H1 (cell line): ENCODE data around the gene RPS27A. TPM values are rescaled to one million over a fixed set of nuclear protein-coding genes. Genes with fewer than 3 reads are reported as not detected.

Experiments used
- CTCF ChIA-PET: fragments of 300-600 bp; sonication (Branson Sonifier 250); formaldehyde crosslinking; loops from one replicate; lab custom pipeline; 2021; ENCODE audit not compliant: partially characterized antibody; lab: Charles Lee
- POLR2A ChIA-PET: fragments of 300-600 bp; sonication (Branson Sonifier 250); formaldehyde crosslinking; loops from one replicate; lab custom pipeline; 2021; ENCODE audit warnings: inconsistent platforms; ENCODE audit not compliant: partially characterized antibody; lab: Charles Lee
- DNase-seq, 2 experiments: peaks; one replicate each; pipeline versions ENCODE4 v3.0.0 to v3.0.0-alpha.2; 2010 to 2022; ENCODE audit warnings: low spot score in 2 of 2, low read depth in 1 of 2, mixed read lengths in 1 of 2
- FAIRE-seq: peaks from 2 replicates; lab custom pipeline; 2011; peaks lifted over from hg19 to GRCh38; lab: Jason Lieb, UNC
- H2AFZ ChIP-seq: 2 replicates; pipeline ENCODE4 v1.8.1; 2012; ENCODE audit warnings: low read length, inconsistent platforms
- H2AK5ac ChIP-seq: 2 replicates; pipeline ENCODE4 v1.6.1; 2013; ENCODE audit warnings: low read depth, low read length
- H2BK120ac ChIP-seq: replicated peaks from 2 replicates; pipeline ENCODE3; 2013; ENCODE audit warnings: low read depth, low read length, inconsistent platforms
- H2BK12ac ChIP-seq: 2 replicates; pipeline ENCODE4 v1.6.1; 2013; ENCODE audit warnings: low read depth, low read length
- H2BK15ac ChIP-seq: 2 replicates; pipeline ENCODE4 v1.6.1; 2013; ENCODE audit warnings: low read length
- H2BK20ac ChIP-seq: 2 replicates; pipeline ENCODE4 v1.6.1; 2013; ENCODE audit warnings: low read length
- H2BK5ac ChIP-seq: 2 replicates; pipeline ENCODE4 v1.6.1; 2013; ENCODE audit warnings: low read depth, low read length
- H3K14ac ChIP-seq: 2 replicates; pipeline ENCODE4 v1.6.1; 2013; ENCODE audit warnings: inconsistent platforms; ENCODE audit not compliant: insufficient read length
- H3K18ac ChIP-seq: 2 replicates; pipeline ENCODE4 v1.6.1; 2013; ENCODE audit warnings: low read length; ENCODE audit errors: extremely low read depth
- H3K23ac ChIP-seq: 2 replicates; pipeline ENCODE4 v1.6.1; 2013; ENCODE audit warnings: inconsistent platforms; ENCODE audit not compliant: insufficient read length
- H3K23me2 ChIP-seq: 2 replicates; pipeline ENCODE4 v1.6.1; 2013; ENCODE audit warnings: low read depth, low read length
- H3K27ac ChIP-seq: 2 replicates; pipeline ENCODE4 v1.6.1; 2011; ENCODE audit warnings: low read depth, low read length, inconsistent platforms
- H3K27me3 ChIP-seq, 4 experiments: replicated peaks in 1 of 4; 1 replicate in 1 of 4; 2 replicates in 3 of 4; pipeline versions ENCODE4 v1.6.1 to v1.8.1; 2011 to 2013; ENCODE audit warnings: low read length in 3 of 4, mild to moderate bottlenecking in 3 of 4, inconsistent platforms in 2 of 4, mixed read lengths in 2 of 4, moderate library complexity in 1 of 4; ENCODE audit not compliant: control insufficient read depth in 3 of 4, insufficient read depth in 3 of 4; ENCODE audit errors: extremely low read depth in 1 of 4
- H3K36me3 ChIP-seq, 4 experiments: 2 replicates each; pipeline versions ENCODE4 v1.6.1 to v1.8.1; 2011 to 2013; ENCODE audit warnings: mild to moderate bottlenecking in 4 of 4, low read length in 3 of 4, moderate library complexity in 2 of 4, control low read depth in 1 of 4, inconsistent platforms in 1 of 4; ENCODE audit not compliant: insufficient read depth in 4 of 4, control insufficient read depth in 2 of 4
- H3K4ac ChIP-seq: replicated peaks from 2 replicates; pipeline ENCODE3; 2013; ENCODE audit warnings: low read length, low read depth, mixed read lengths, inconsistent platforms; ENCODE audit not compliant: insufficient read length
- H3K4me1 ChIP-seq, 4 experiments: replicated peaks in 1 of 4; 1 replicate in 1 of 4; 2 replicates in 3 of 4; pipeline versions ENCODE4 v1.6.1 to v1.8.1; 2011 to 2013; ENCODE audit warnings: low read length in 3 of 4, inconsistent platforms in 2 of 4, mixed read lengths in 1 of 4; ENCODE audit not compliant: insufficient read depth in 4 of 4, control insufficient read depth in 3 of 4
- H3K4me2 ChIP-seq, 2 experiments: 2 replicates each; pipeline versions ENCODE4 v1.6.1 to v1.8.1; 2011 to 2013; ENCODE audit warnings: low read depth in 2 of 2, low read length in 2 of 2, control low read depth in 1 of 2, inconsistent platforms in 1 of 2, mild to moderate bottlenecking in 1 of 2; ENCODE audit not compliant: insufficient read depth in 1 of 2
- H3K4me3 ChIP-seq, 4 experiments: fragments of 200-600, 300-600 bp in 1 of 4; sonication (generic), shearing (Covaris generic), sonication (Bioruptor Twin) in 1 of 4; 2 replicates each; pipeline versions ENCODE4 v1.5.1 to v1.8.1; 2011 to 2016; ENCODE audit warnings: low read length in 4 of 4, low read depth in 3 of 4, control low read depth in 2 of 4, inconsistent platforms in 2 of 4, mild to moderate bottlenecking in 2 of 4, mixed read lengths in 1 of 4, moderate library complexity in 1 of 4; ENCODE audit not compliant: insufficient read depth in 2 of 4; ENCODE audit errors: extremely low read depth in 1 of 4
- H3K56ac ChIP-seq: replicated peaks from 2 replicates; pipeline ENCODE3; 2013; ENCODE audit warnings: low read depth, mild to moderate bottlenecking, mixed read lengths, low read length, inconsistent platforms; ENCODE audit not compliant: insufficient read length
- H3K79me1 ChIP-seq: 2 replicates; pipeline ENCODE4 v1.6.1; 2013; ENCODE audit warnings: low read depth, low read length, control low read depth
- H3K79me2 ChIP-seq, 2 experiments: 2 replicates each; pipeline versions ENCODE4 v1.6.1 to v1.8.1; 2012 to 2013; ENCODE audit warnings: low read length in 2 of 2, mild to moderate bottlenecking in 2 of 2, inconsistent platforms in 1 of 2; ENCODE audit not compliant: insufficient read depth in 2 of 2, control insufficient read depth in 1 of 2
- H3K9ac ChIP-seq, 4 experiments: replicated peaks in 1 of 4; 1 replicate in 1 of 4; 2 replicates in 3 of 4; pipeline versions ENCODE4 v1.6.1 to v1.8.1; 2011 to 2013; ENCODE audit warnings: low read depth in 3 of 4, low read length in 3 of 4, control low read depth in 2 of 4, mild to moderate bottlenecking in 2 of 4, moderate library complexity in 2 of 4, inconsistent platforms in 1 of 4; ENCODE audit errors: extremely low read depth in 1 of 4
- H3K9me3 ChIP-seq, 2 experiments: 2 replicates each; pipeline versions ENCODE4 v1.6.1 to v1.8.1; 2012 to 2013; ENCODE audit warnings: mild to moderate bottlenecking in 2 of 2, moderate library complexity in 2 of 2, control low read depth in 1 of 2, inconsistent platforms in 1 of 2, low read depth in 1 of 2, low read length in 1 of 2, mixed read lengths in 1 of 2; ENCODE audit not compliant: insufficient read depth in 2 of 2
- H4K20me1 ChIP-seq, 2 experiments: replicated peaks in 1 of 2; 2 replicates each; pipeline versions ENCODE3 to v1.8.1; 2011 to 2013; ENCODE audit warnings: inconsistent platforms in 2 of 2, low read length in 2 of 2, mild to moderate bottlenecking in 1 of 2; ENCODE audit not compliant: insufficient read depth in 2 of 2, control insufficient read depth in 1 of 2
- H4K5ac ChIP-seq: 2 replicates; pipeline ENCODE4 v1.6.1; 2013; ENCODE audit warnings: low read length, low read depth, mixed read lengths, inconsistent platforms; ENCODE audit not compliant: insufficient read length
- H4K8ac ChIP-seq: 2 replicates; pipeline ENCODE4 v1.8.0; 2013; ENCODE audit warnings: mild to moderate bottlenecking, moderate library complexity, low read length, inconsistent platforms; ENCODE audit not compliant: insufficient read depth; ENCODE audit errors: extremely low read depth
- H4K91ac ChIP-seq: replicated peaks from 2 replicates; pipeline ENCODE3; 2013; ENCODE audit warnings: low read length, mixed read lengths, inconsistent platforms; ENCODE audit not compliant: insufficient read length
- E2F6 ChIP-seq: IDR thresholded peaks from 2 replicates; pipeline ENCODE4 v1.6.1; 2012; ENCODE audit warnings: inconsistent platforms
- EP300 ChIP-seq, 2 experiments: IDR thresholded peaks; 1 replicate in 1 of 2; 2 replicates in 1 of 2; pipeline ENCODE4 v1.6.1; 2011 to 2012; ENCODE audit warnings: low read depth in 2 of 2, low read length in 2 of 2, mild to moderate bottlenecking in 2 of 2, borderline replicate concordance in 1 of 2, inconsistent platforms in 1 of 2, moderate library complexity in 1 of 2
- GTF2F1 ChIP-seq: IDR thresholded peaks from 2 replicates; pipeline ENCODE4 v1.6.1; 2012; ENCODE audit warnings: low read depth, low read length, improper control_type of control experiment, borderline replicate concordance
- HDAC2 ChIP-seq, 2 experiments: fragments of 300-600 bp in 1 of 2; sonication (generic) in 1 of 2; IDR thresholded peaks; 2 replicates each; pipeline ENCODE4 v1.6.1; 2011 to 2012; ENCODE audit warnings: low read depth in 2 of 2, low read length in 2 of 2, mild to moderate bottlenecking in 2 of 2, moderate library complexity in 2 of 2, borderline replicate concordance in 1 of 2, inconsistent platforms in 1 of 2
- KDM1A ChIP-seq: fragments of 200-600, 300-600 bp; sonication (generic); IDR thresholded peaks from 2 replicates; pipeline ENCODE4 v1.7.1; 2016; ENCODE audit warnings: mild to moderate bottlenecking, low read length, borderline replicate concordance
- KDM4A ChIP-seq: IDR thresholded peaks from one replicate; pipeline ENCODE4 v1.7.1; 2012; ENCODE audit warnings: low read depth, mild to moderate bottlenecking, moderate library complexity, low read length, inconsistent platforms; ENCODE audit not compliant: severe bottlenecking
- RFX5 ChIP-seq: IDR thresholded peaks from 2 replicates; pipeline ENCODE4 v1.6.1; 2011; ENCODE audit warnings: low read depth, low read length, improper control_type of control experiment, borderline replicate concordance
- SIX5 ChIP-seq: IDR thresholded peaks from 2 replicates; pipeline ENCODE4 v1.6.1; 2011; ENCODE audit warnings: mild to moderate bottlenecking, low read depth, low read length
- TBP ChIP-seq: IDR thresholded peaks from 2 replicates; pipeline ENCODE4 v1.6.1; 2011; ENCODE audit warnings: low read depth, low read length, improper control_type of control experiment
- ZNF274 ChIP-seq: IDR thresholded peaks from 2 replicates; pipeline ENCODE4 v1.7.0; 2012; ENCODE audit warnings: low read length, borderline replicate concordance; ENCODE audit errors: extremely low read depth
- WGBS, 2 experiments: shearing (Covaris generic) in 1 of 2; methylation state at CpG; one replicate each; pipeline versions ENCODE4 v1.1.6 to v1.1.7; 2013 to 2015; ENCODE audit warnings: low lambda C conversion rate in 2 of 2, mixed read lengths in 2 of 2, inconsistent platforms in 1 of 2, low coverage in 1 of 2, missing lambda C conversion rate in 1 of 2; ENCODE audit not compliant: insufficient replicate concordance in 2 of 2, insufficient coverage in 1 of 2, insufficient read length in 1 of 2; ENCODE audit errors: extremely low coverage in 1 of 2, missing lambda C conversion rate in 1 of 2; 5-methylcytosine and 5-hydroxymethylcytosine counted together
- polyA plus RNA-seq, 7 experiments: library from polyadenylated mRNA; depleted of rRNA in 3 of 7; stranded (reverse) in 5 of 7; unstranded in 2 of 7; fragments of >200 nt in 5 of 7; fragments of 200-250 nt in 2 of 7; gene quantifications; 1 replicate in 5 of 7; 2 replicates in 1 of 7; 4 replicates in 1 of 7; pipeline versions ENCODE4 v1.2.1 to v1.2.3, GENCODE V29; 2011 to 2013; ENCODE audit warnings: missing spikeins in 2 of 7, mixed read lengths in 2 of 7
- total RNA-seq: library from RNA; stranded (reverse); fragmentation: NEBNext Ultra II Directional; extraction: Animal tissue kit (Norgen Biotek cat#: 25700); gene quantifications from 2 replicates; pipeline ENCODE4 v1.2.1, GENCODE V29; 2021

RPS27A gene
- total and polyA plus RNA-seq, 2 of the 8 experiments (the other 6 are each of a cell fraction or from before 2014, with no cell fraction given), result 1,431 to 1,682 TPM

DNA sequence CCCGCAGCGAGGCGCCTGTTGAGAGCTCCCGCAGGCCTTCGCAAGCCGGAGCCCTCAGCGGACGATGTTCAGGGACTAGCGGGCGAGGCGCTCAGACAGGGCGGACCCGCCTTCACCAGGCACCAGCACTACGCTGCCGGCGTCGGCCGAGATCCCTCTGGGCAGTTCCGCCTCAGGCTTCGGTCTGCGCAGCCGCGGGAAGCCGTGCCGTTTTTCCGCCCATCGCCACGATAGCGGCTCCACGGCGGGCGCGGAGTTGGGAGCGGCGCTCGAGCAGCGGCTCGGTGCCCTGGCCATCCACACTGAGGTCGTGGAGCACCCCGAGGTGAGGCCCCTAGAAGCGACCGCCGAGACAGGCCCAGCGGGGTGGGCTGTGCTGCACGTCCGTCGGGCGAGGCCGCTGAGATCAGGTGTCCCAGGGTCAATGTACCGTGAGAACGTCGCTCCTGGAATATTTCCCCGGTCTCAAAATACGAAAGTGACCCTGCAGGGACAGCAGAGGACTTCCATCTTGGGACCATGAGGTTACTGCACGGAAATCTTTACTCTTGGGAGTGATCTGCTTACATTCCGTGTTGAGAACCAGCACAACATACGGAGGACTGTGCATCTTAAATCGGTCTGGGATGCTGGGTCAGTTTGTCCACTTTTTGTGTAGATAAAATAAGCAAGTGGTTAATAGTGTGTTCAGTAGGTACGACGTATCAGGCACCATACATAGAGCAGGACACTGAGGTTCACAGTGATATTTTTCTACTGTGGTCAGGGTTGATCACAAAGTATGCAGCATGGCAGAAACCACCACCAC is 49.8 kb downstream of the RPS27A start:
- H4K5ac ChIP-seq, result peak overlapping the region; percentile 67
- H3K23ac ChIP-seq, result no peak overlapping the region
- no peak overlapping the region for H3K14ac ChIP-seq
- WGBS, 2 experiments, result 11% methylated on average over 60 of the region's 60 CpGs; no CpG with 5 or more reads in 1 of the 2 experiments
- H4K8ac ChIP-seq, result peak overlapping the region; percentile 93
- ChIA-PET POLR2A (interaction anchor here (0.6 to 2.0 kb wide), 5 partner anchors 12 to 334 kb away, joined by 3 to 8 read pairs (median 5); partner anchors contain the start of gene MTIF2), CTCF (no interaction called here)
- peaks cover 2% of the 10 kb centered on the region; the same call in 1 of the 2 replicates for H3K23me2 ChIP-seq
- H3K79me1 ChIP-seq, result no peaks in the 10 kb centered on the region
- peak overlapping the region; percentile 84; the same call in 1 of the 2 replicates for H2BK15ac ChIP-seq
- peaks cover 0 to 3% of the 10 kb centered on the region in 2 experiments; a peak in 1 of 4 replicates for H3K79me2 ChIP-seq
- peak overlapping the region; percentile 78 for H2BK5ac ChIP-seq
- H3K27ac ChIP-seq, result peak overlapping the region; percentile 81
- DNase-seq (peak; percentile 57 to 87), FAIRE-seq (no peak)
- H3K9me3 ChIP-seq, result no peaks in the 10 kb centered on the region
- H3K18ac ChIP-seq, result peak overlapping the region; percentile 87
- peaks cover 3 to 18% (median 5%) of the 10 kb centered on the region in 4 experiments; a peak in 5 of 7 replicates for H3K4me1 ChIP-seq
- H2BK120ac ChIP-seq, result no peak overlapping the region
- peak overlapping the region; percentile 10 for H2AFZ ChIP-seq
- peak overlapping the region; percentile 2; the same call in 1 of the 2 replicates for H2BK20ac ChIP-seq
- H3K36me3 ChIP-seq, result no peaks in the 10 kb centered on the region; a peak in 1 of 8 replicates
- peak overlapping the region; percentile 31 to 83 (median 76) for H3K9ac ChIP-seq
- H3K56ac ChIP-seq, result peak overlapping the region; percentile 3
- H2BK12ac ChIP-seq, result peak overlapping the region; percentile 32; the same call in 1 of the 2 replicates
- H3K27me3 ChIP-seq, result no peaks in the 10 kb centered on the region
- peak overlapping the region; percentile 41 to 70 (median 68) for H3K4me3 ChIP-seq
- peak overlapping the region; percentile 80 for H4K91ac ChIP-seq
- H3K4ac ChIP-seq, result no peak overlapping the region
- no peak overlapping the region for H2AK5ac ChIP-seq
- H3K4me2 ChIP-seq, result peak overlapping the region; percentile 61 to 80
- no peaks in the 10 kb centered on the region for H4K20me1 ChIP-seq
- TF ChIP-seq ZNF274, result no peak
- TF ChIP-seq KDM4A, result peak; percentile 69
- no peak for TF ChIP-seq RFX5
- TF ChIP-seq EP300 (IDR thresholded peaks at IDR 0.05; ENCODE audit: borderline replicate concordance in 1 of 2, low read depth in 2 of 2, low read length in 2 of 2), result no peak
- TF ChIP-seq HDAC2 (IDR thresholded peaks at IDR 0.05; ENCODE audit: borderline replicate concordance in 1 of 2, low read depth in 2 of 2, low read length in 2 of 2), result no peak
- no peak for TF ChIP-seq GTF2F1
- no peak for TF ChIP-seq KDM1A
- peak; percentile 71 for TF ChIP-seq TBP
- TF ChIP-seq SIX5, result no peak
- peak; percentile 56 for TF ChIP-seq E2F6
